MM.1S (cell line): Measurements from ENCODE around the gene SFMBT1.

ENCODE experiments used
- EZH2 ChIP-seq: fragments of 300-600 bp; sonication (generic); optimal IDR thresholded peaks from 2 replicates; pipeline ENCODE3; 2017; ENCODE audit warnings: low read depth, mild to moderate bottlenecking, antibody characterized with exemption, low read length, mixed read lengths
- EZH2phosphoT487 ChIP-seq: fragments of 300-600 bp; sonication (generic); IDR thresholded peaks from 2 replicates; pipeline ENCODE4 v1.6.1; 2018; ENCODE audit warnings: antibody characterized with exemption, low read length
- TF ChIP-seq, protein P1 (sequence below): fragments of 300-600 bp; sonication (generic); IDR thresholded peaks from 2 replicates; pipeline ENCODE4 v1.5.1; 2016; ENCODE audit warnings: antibody characterized with exemption, low read length, mixed read lengths

DNA sequence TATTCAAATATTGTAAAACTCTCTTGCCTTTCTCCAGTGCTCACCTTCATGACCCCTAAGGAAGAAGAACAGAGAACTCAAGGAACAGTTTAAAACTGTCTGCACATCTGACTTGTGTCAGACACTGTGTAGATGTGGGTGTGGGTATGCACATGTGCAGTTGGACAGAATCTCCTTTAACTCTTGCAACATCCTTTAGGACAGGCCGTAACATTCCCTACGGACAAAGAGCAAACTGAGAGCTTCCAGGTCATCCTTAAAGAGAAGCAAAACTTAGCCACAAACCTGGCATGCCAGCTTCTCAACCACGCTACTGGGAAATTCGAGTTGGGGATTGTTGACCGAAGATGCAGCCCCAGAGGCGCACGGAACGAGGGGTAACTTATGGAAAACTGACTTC lies 4.1 kb upstream of the SFMBT1 start:
- TF ChIP-seq, protein P1, sequence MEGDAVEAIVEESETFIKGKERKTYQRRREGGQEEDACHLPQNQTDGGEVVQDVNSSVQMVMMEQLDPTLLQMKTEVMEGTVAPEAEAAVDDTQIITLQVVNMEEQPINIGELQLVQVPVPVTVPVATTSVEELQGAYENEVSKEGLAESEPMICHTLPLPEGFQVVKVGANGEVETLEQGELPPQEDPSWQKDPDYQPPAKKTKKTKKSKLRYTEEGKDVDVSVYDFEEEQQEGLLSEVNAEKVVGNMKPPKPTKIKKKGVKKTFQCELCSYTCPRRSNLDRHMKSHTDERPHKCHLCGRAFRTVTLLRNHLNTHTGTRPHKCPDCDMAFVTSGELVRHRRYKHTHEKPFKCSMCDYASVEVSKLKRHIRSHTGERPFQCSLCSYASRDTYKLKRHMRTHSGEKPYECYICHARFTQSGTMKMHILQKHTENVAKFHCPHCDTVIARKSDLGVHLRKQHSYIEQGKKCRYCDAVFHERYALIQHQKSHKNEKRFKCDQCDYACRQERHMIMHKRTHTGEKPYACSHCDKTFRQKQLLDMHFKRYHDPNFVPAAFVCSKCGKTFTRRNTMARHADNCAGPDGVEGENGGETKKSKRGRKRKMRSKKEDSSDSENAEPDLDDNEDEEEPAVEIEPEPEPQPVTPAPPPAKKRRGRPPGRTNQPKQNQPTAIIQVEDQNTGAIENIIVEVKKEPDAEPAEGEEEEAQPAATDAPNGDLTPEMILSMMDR, result no peak
- no peak for TF ChIP-seq EZH2
- no peak for TF ChIP-seq EZH2phosphoT487
